ENCODE data around the gene ATF7IP2.

DNA sequence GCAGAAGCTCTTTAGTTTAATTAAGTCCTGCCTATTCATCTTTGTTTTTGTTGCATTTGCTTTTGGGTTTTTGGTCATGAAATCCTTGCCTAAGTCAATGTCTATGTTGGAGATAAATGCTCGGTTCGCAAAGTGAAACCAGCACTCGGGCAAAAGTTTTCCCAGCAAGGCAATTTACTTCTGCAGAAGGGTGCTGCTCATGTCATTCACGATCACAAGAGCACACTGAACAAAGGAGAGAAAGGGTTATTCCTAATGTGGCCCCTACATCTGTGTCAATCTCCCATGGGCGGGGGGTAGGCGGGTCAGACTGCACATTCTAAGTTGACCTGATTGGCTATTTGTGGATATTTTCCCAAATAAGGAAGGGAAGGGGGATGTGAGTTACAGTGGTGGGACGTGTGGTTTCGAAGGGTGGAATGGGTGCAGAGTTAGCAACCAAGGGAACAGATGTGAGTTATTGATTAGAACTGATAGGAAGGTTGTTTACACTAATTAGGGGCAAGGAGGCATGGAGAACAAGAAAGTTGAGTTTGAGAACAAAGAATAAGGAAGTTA, 23.0 kb downstream of the ATF7IP2 start:
- no peak for TF ChIP-seq POLR3A (IDR thresholded peaks at IDR 0.05; ENCODE audit: borderline replicate concordance, extremely low read depth, insufficient read depth, insufficient read length)
- TF ChIP-seq ADNP (tag; IDR thresholded peaks at IDR 0.05) = no peak
- TF ChIP-seq NR3C1 (CRISPR knock-in tag; IDR thresholded peaks at IDR 0.05) = no peak
- no peak for TF ChIP-seq TBL1XR1 (IDR thresholded peaks at IDR 0.05; ENCODE audit: low read length in 2 of 2)
- TF ChIP-seq, protein P1, sequence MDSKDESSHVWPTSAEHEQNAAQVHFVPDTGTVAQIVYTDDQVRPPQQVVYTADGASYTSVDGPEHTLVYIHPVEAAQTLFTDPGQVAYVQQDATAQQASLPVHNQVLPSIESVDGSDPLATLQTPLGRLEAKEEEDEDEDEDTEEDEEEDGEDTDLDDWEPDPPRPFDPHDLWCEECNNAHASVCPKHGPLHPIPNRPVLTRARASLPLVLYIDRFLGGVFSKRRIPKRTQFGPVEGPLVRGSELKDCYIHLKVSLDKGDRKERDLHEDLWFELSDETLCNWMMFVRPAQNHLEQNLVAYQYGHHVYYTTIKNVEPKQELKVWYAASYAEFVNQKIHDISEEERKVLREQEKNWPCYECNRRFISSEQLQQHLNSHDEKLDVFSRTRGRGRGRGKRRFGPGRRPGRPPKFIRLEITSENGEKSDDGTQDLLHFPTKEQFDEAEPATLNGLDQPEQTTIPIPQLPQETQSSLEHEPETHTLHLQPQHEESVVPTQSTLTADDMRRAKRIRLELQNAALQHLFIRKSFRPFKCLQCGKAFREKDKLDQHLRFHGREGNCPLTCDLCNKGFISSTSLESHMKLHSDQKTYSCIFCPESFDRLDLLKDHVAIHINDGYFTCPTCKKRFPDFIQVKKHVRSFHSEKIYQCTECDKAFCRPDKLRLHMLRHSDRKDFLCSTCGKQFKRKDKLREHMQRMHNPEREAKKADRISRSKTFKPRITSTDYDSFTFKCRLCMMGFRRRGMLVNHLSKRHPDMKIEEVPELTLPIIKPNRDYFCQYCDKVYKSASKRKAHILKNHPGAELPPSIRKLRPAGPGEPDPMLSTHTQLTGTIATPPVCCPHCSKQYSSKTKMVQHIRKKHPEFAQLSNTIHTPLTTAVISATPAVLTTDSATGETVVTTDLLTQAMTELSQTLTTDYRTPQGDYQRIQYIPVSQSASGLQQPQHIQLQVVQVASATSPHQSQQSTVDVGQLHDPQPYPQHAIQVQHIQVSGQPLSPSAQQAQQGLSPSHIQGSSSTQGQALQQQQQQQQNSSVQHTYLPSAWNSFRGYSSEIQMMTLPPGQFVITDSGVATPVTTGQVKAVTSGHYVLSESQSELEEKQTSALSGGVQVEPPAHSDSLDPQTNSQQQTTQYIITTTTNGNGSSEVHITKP (IDR thresholded peaks at IDR 0.05; ENCODE audit: partially characterized antibody) = no peak
- TF ChIP-seq TEAD4 (IDR thresholded peaks at IDR 0.05; ENCODE audit: low read length) = no peak
- no peak for TF ChIP-seq TEAD4 (CRISPR knock-in tag; IDR thresholded peaks at IDR 0.05; ENCODE audit: borderline replicate concordance)
- TF ChIP-seq RCOR1 (IDR thresholded peaks at IDR 0.05; ENCODE audit: borderline replicate concordance in 1 of 2, low read depth in 2 of 2, low read length in 2 of 2) = no peak
